Measurements from ENCODE around the gene DLX4. TPM values are rescaled to one million over a fixed set of nuclear protein-coding genes. Genes with fewer than 3 reads are reported as not detected.

DLX4 gene
- total and polyA plus RNA-seq, 2 of the 4 experiments (the other 2 are of a cell fraction) = not detected

DNA sequence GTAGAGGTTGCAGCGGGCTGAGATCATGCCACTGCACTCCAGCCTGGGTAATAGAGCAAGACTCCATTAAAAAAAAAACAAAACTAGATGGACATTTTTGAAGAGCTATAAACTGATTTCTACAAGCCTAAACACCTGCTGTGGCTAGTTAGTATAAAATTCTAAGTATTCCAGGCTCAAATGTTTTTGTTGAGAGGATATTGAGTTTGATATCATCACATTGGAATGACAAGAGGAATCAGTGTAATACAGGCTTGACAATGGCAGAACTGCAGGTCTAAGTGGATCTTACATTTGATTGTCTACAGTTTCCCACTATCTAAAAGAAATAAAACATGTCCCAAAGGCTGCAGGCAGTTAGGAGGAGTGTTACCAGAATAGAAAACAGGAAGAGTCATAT, 49.9 kb downstream of the DLX4 start:
- no peak for TF ChIP-seq NFE2L2 (IDR thresholded peaks at IDR 0.05; ENCODE audit: low read depth, low read length)
- TF ChIP-seq MXI1 (IDR thresholded peaks at IDR 0.05; ENCODE audit: borderline replicate concordance, low read depth, low read length) = no peak
- no peak for TF ChIP-seq SMC3 (IDR thresholded peaks at IDR 0.05; ENCODE audit: low read depth, low read length)
- TF ChIP-seq CEBPB (IDR thresholded peaks at IDR 0.05; ENCODE audit: low read depth, low read length) = no peak
- no CpG with 5 or more reads among the region's 1 CpG for WGBS, 2 experiments (ENCODE audit: extremely low coverage in 2 of 2, insufficient read length in 1 of 2)
- in situ Hi-C loops (cut with MboI; ENCODE audit: low sequenced_read_pairs) (no loop called here), dilution Hi-C loops (cut with HindIII; ENCODE audit: low sequenced_read_pairs, unreplicated experiment) (no loop called here), intact Hi-C loops (cut with micrococcal nuclease) (no loop called here)
- H4K5ac ChIP-seq (ENCODE audit: low read depth, low read length) = no peak overlapping the region
- H3K27me3 ChIP-seq (ENCODE audit: control insufficient read depth, insufficient read depth, low read length) = peaks cover 2% of the 10 kb centered on the region; the same call in 1 of the 2 replicates
- no peak overlapping the region for H3K23ac ChIP-seq (ENCODE audit: low read depth, low read length)
- H3K36me3 ChIP-seq (ENCODE audit: control insufficient read depth, insufficient read depth, low read length) = no peaks in the 10 kb centered on the region
- H2AFZ ChIP-seq (replicated peaks; ENCODE audit: low read length, poor library complexity) = no peak overlapping the region
- ChIA-PET POLR2A (ENCODE audit: unreplicated experiment) (no interaction called here), CTCF (no interaction called here)
- BruUV-seq (replicated peaks) = no TSS peak
- no peak overlapping the region for H2BK5ac ChIP-seq (ENCODE audit: low read depth, low read length, poor library complexity, severe bottlenecking)
- no peak overlapping the region for H2AK9ac ChIP-seq (replicated peaks; ENCODE audit: low read depth, low read length, poor library complexity)
- no peak overlapping the region for H3K18ac ChIP-seq (ENCODE audit: low read depth, low read length)
- H4K8ac ChIP-seq (ENCODE audit: low read depth in 2 of 2, low read length in 2 of 2) = no peak overlapping the region
- peak; percentile 16; the same call in 1 of the 2 replicates for ATAC-seq (ENCODE audit: low read depth)
- no peak overlapping the region for H4K91ac ChIP-seq (ENCODE audit: insufficient read depth, low read depth, low read length)
- no peak overlapping the region for H2BK15ac ChIP-seq (ENCODE audit: low read depth, low read length)
- no peak overlapping the region for H3K14ac ChIP-seq (replicated peaks; ENCODE audit: low read depth, low read length)
- no peaks in the 10 kb centered on the region for H3K79me1 ChIP-seq (ENCODE audit: low read depth in 1 of 2, low read length in 2 of 2)
- H3K4me3 ChIP-seq (ENCODE audit: insufficient read depth, low read depth, low read length) = no peak overlapping the region
- H2AK5ac ChIP-seq (ENCODE audit: low read depth, low read length) = no peak overlapping the region
- no peak overlapping the region for H2BK20ac ChIP-seq (ENCODE audit: low read depth, low read length)
- H2BK120ac ChIP-seq (ENCODE audit: low read depth, low read length) = no peak overlapping the region
- peak; percentile 28 for DNase-seq
- peaks cover 6% of the 10 kb centered on the region for H3K9me1 ChIP-seq (ENCODE audit: insufficient read depth, low read length)
- no peak overlapping the region for H3K4ac ChIP-seq (ENCODE audit: low read depth, low read length)
- no peak overlapping the region for H3K27ac ChIP-seq (ENCODE audit: insufficient read depth, low read length)
- no peak overlapping the region for H3K56ac ChIP-seq (ENCODE audit: extremely low read depth, insufficient read depth, low read length)
- peaks cover 5% of the 10 kb centered on the region for H3K4me1 ChIP-seq (ENCODE audit: control insufficient read depth, insufficient read depth, low read length)
- H4K20me1 ChIP-seq (ENCODE audit: insufficient read depth, low read length) = no peaks in the 10 kb centered on the region
- no peak overlapping the region for H3K9ac ChIP-seq (ENCODE audit: low read depth, low read length)
- no peak overlapping the region for H3K4me2 ChIP-seq (ENCODE audit: low read depth, low read length)
- peaks cover 12% of the 10 kb centered on the region for H3K9me3 ChIP-seq (ENCODE audit: control insufficient read depth, insufficient read depth, low read length)

All from IMR-90 (cell line).